Endothelial cell (in vitro differentiated cells): ENCODE measurements around the gene ANXA3. TPM values are rescaled to one million over a fixed set of nuclear protein-coding genes. Genes with fewer than 3 reads are reported as not detected.

Experiments used
- DNase-seq: peaks from one replicate; pipeline ENCODE4 v3.0.0; 2021; ENCODE audit warnings: low spot score
- H3K27ac Mint-ChIP-seq: one replicate; pipeline ENCODE4 v1.8.0; 2021; ENCODE audit warnings: mixed read lengths, inconsistent platforms; ENCODE audit not compliant: unreplicated experiment
- H3K27me3 Mint-ChIP-seq: one replicate; pipeline ENCODE4 v1.8.0; 2021; ENCODE audit warnings: mild to moderate bottlenecking, moderate library complexity, mixed read lengths, inconsistent platforms; ENCODE audit not compliant: unreplicated experiment
- H3K36me3 Mint-ChIP-seq: one replicate; pipeline ENCODE4 v1.8.0; 2021; ENCODE audit warnings: mild to moderate bottlenecking, low read depth, mixed read lengths, inconsistent platforms; ENCODE audit not compliant: unreplicated experiment
- H3K4me1 Mint-ChIP-seq: one replicate; pipeline ENCODE4 v1.8.0; 2021; ENCODE audit warnings: mild to moderate bottlenecking, mixed read lengths, inconsistent platforms; ENCODE audit not compliant: unreplicated experiment
- H3K4me3 Mint-ChIP-seq: one replicate; pipeline ENCODE4 v1.8.0; 2021; ENCODE audit warnings: mild to moderate bottlenecking, mixed read lengths, inconsistent platforms; ENCODE audit not compliant: unreplicated experiment
- H3K9me3 Mint-ChIP-seq: one replicate; pipeline ENCODE4 v1.8.0; 2021; ENCODE audit warnings: mixed read lengths, inconsistent platforms; ENCODE audit not compliant: unreplicated experiment
- CTCF ChIP-seq: fragments of 200-600 bp; sonication (generic); IDR thresholded peaks from one replicate; pipeline ENCODE4 v1.5.0; 2021; ENCODE audit warnings: antibody characterized with exemption; ENCODE audit not compliant: unreplicated experiment
- total RNA-seq: library from RNA; stranded (reverse); fragmentation: NEBNext Ultra II Directional; extraction: Animal tissue kit (Norgen Biotek cat#: 25700); gene quantifications from one replicate; pipeline ENCODE4 v1.2.1, GENCODE V29; 2021; ENCODE audit not compliant: unreplicated experiment

Gene ANXA3
- total RNA-seq, 1 donor from 2014 or later: 30.4 TPM

GRCh38 chr4:78648640-78649363 is 97.2 kb downstream of the ANXA3 start:
- no peaks in the 10 kb centered on the region for H3K36me3 Mint-ChIP-seq
- no peaks in the 10 kb centered on the region for H3K9me3 Mint-ChIP-seq
- H3K4me1 Mint-ChIP-seq: peaks cover 79% of the 10 kb centered on the region
- TF ChIP-seq CTCF: no peak
- peaks cover 4% of the 10 kb centered on the region for H3K27me3 Mint-ChIP-seq
- no peak overlapping the region for H3K4me3 Mint-ChIP-seq
- DNase-seq: no peak
- peak overlapping the region; percentile 98 for H3K27ac Mint-ChIP-seq

- Mint-ChIP-seq H3K9me3 (no peaks in the 10 kb centered on the region), H3K27me3 (peaks cover 4% of the 10 kb centered on the region), H3K4me3 (peak overlapping the region; percentile 9), H3K27ac (peak overlapping the region; percentile 93), H3K4me1 (peaks cover 79% of the 10 kb centered on the region), H3K36me3 (no peaks in the 10 kb centered on the region)
- no peak for TF ChIP-seq CTCF
- DNase-seq: no peak
These were observed 98.8 kb downstream of the ANXA3 start for GRCh38 chr4:78650106-78651024.

GRCh38 chr4:78651250-78651860 is 99.8 kb downstream of the ANXA3 start:
- Mint-ChIP-seq H3K4me1 (peaks cover 75% of the 10 kb centered on the region), H3K4me3 (no peak overlapping the region), H3K27ac (peak overlapping the region; percentile 93), H3K9me3 (no peaks in the 10 kb centered on the region), H3K36me3 (no peaks in the 10 kb centered on the region), H3K27me3 (peaks cover 4% of the 10 kb centered on the region)
- no peak for TF ChIP-seq CTCF
- DNase-seq: no peak

GRCh38 chr4:78652282-78652876 is 100.8 kb downstream of the ANXA3 start:
- peaks cover 4% of the 10 kb centered on the region for H3K27me3 Mint-ChIP-seq
- no peaks in the 10 kb centered on the region for H3K36me3 Mint-ChIP-seq
- H3K4me3 Mint-ChIP-seq: no peak overlapping the region
- H3K9me3 Mint-ChIP-seq: no peaks in the 10 kb centered on the region
- TF ChIP-seq CTCF: no peak
- peaks cover 78% of the 10 kb centered on the region for H3K4me1 Mint-ChIP-seq
- no peak for DNase-seq
- H3K27ac Mint-ChIP-seq: peak overlapping the region; percentile 45
